ENCODE results near the gene OSBPL10.
"Not testable (repeated sequence)": the region's sequence is repeated elsewhere in the genome, so short reads cannot be mapped to it uniquely, and the experiment has no call there.

Gene OSBPL10

GRCh38 chr3:31993843-31994242 is 12.8 kb upstream of the OSBPL10 start:
- FAIRE-seq (no peak), DNase-seq (ENCODE audit: insufficient read length, low spot score) (no peak)
- TF ChIP-seq POU2F2 (IDR thresholded peaks at IDR 0.05; ENCODE audit: low read depth, low read length) (no peak), SPI1 (IDR thresholded peaks at IDR 0.05; ENCODE audit: low read depth, low read length) (no peak), POLR2A (IDR thresholded peaks at IDR 0.05; ENCODE audit: low read depth, low read length) (no peak), TAF1 (IDR thresholded peaks at IDR 0.05; ENCODE audit: low read depth, low read length) (no peak), POLR2AphosphoS5 (IDR thresholded peaks at IDR 0.05; ENCODE audit: low read depth, low read length) (no peak), PAX5 (IDR thresholded peaks at IDR 0.05; ENCODE audit: insufficient read depth, low read length, severe bottlenecking) (no peak)

- DNase-seq (ENCODE audit: insufficient read length, low spot score); FAIRE-seq: not testable (repeated sequence)
Observed at GRCh38 chr3:31992995-31993394, 11.9 kb upstream of the OSBPL10 start.

GRCh38 chr3:31988271-31988670 is 7.2 kb upstream of the OSBPL10 start:
- FAIRE-seq (no peak), DNase-seq (ENCODE audit: insufficient read length, low spot score) (no peak)
- TF ChIP-seq POU2F2 (IDR thresholded peaks at IDR 0.05; ENCODE audit: low read depth, low read length) (no peak), POLR2AphosphoS5 (IDR thresholded peaks at IDR 0.05; ENCODE audit: low read depth, low read length) (no peak), SPI1 (IDR thresholded peaks at IDR 0.05; ENCODE audit: low read depth, low read length) (no peak), TAF1 (IDR thresholded peaks at IDR 0.05; ENCODE audit: low read depth, low read length) (no peak), POLR2A (IDR thresholded peaks at IDR 0.05; ENCODE audit: low read depth, low read length) (no peak)

- FAIRE-seq: no peak
- DNase-seq (ENCODE audit: insufficient read length, low spot score): no peak
- TF ChIP-seq POU2F2 (IDR thresholded peaks at IDR 0.05; ENCODE audit: low read depth, low read length) (no peak), POLR2AphosphoS5 (IDR thresholded peaks at IDR 0.05; ENCODE audit: low read depth, low read length) (no peak), POLR2A (IDR thresholded peaks at IDR 0.05; ENCODE audit: low read depth, low read length) (no peak), SPI1 (IDR thresholded peaks at IDR 0.05; ENCODE audit: low read depth, low read length) (peak; percentile 40; the same call in 1 of the 2 replicates)
Observed at GRCh38 chr3:31985831-31986230, 4.8 kb upstream of the OSBPL10 start.

GRCh38 chr3:31984321-31984720 is 3.3 kb upstream of the OSBPL10 start:
- FAIRE-seq (no peak), DNase-seq (ENCODE audit: insufficient read length, low spot score) (no peak)
- no peak for TF ChIP-seq TAF1 (IDR thresholded peaks at IDR 0.05; ENCODE audit: low read depth, low read length)
- no peak for TF ChIP-seq POLR2A (IDR thresholded peaks at IDR 0.05; ENCODE audit: low read depth, low read length)
- TF ChIP-seq PAX5 (IDR thresholded peaks at IDR 0.05; ENCODE audit: insufficient read depth, low read length, severe bottlenecking): no peak
- TF ChIP-seq SPI1 (IDR thresholded peaks at IDR 0.05; ENCODE audit: low read depth, low read length): no peak
- no peak for TF ChIP-seq POU2F2 (IDR thresholded peaks at IDR 0.05; ENCODE audit: low read depth, low read length)

- TF ChIP-seq PAX5 (IDR thresholded peaks at IDR 0.05; ENCODE audit: insufficient read depth, low read length, severe bottlenecking): no peak
- no peak for TF ChIP-seq TAF1 (IDR thresholded peaks at IDR 0.05; ENCODE audit: low read depth, low read length)
- FAIRE-seq: no peak
- peak; percentile 30 for DNase-seq (ENCODE audit: insufficient read length, low spot score)
Observed at GRCh38 chr3:31980530-31981205, 394 bp downstream of the OSBPL10 start.

GRCh38 chr3:31979001-31979697 is 1.9 kb downstream of the OSBPL10 start:
- no peak for DNase-seq (ENCODE audit: insufficient read length, low spot score)
- TF ChIP-seq PAX5 (IDR thresholded peaks at IDR 0.05; ENCODE audit: insufficient read depth, low read length, severe bottlenecking) (no peak), SPI1 (IDR thresholded peaks at IDR 0.05; ENCODE audit: low read depth, low read length) (peak; percentile 72), POLR2AphosphoS5 (IDR thresholded peaks at IDR 0.05; ENCODE audit: low read depth, low read length) (no peak), POU2F2 (IDR thresholded peaks at IDR 0.05; ENCODE audit: low read depth, low read length) (no peak), TAF1 (IDR thresholded peaks at IDR 0.05; ENCODE audit: low read depth, low read length) (no peak), POLR2A (IDR thresholded peaks at IDR 0.05; ENCODE audit: low read depth, low read length) (no peak)
- FAIRE-seq: peak; percentile 72

- no peak for DNase-seq (ENCODE audit: insufficient read length, low spot score)
- TF ChIP-seq PAX5 (IDR thresholded peaks at IDR 0.05; ENCODE audit: insufficient read depth, low read length, severe bottlenecking): no peak
- no peak for TF ChIP-seq POLR2A (IDR thresholded peaks at IDR 0.05; ENCODE audit: low read depth, low read length)
- no peak for TF ChIP-seq POLR2AphosphoS5 (IDR thresholded peaks at IDR 0.05; ENCODE audit: low read depth, low read length)
- TF ChIP-seq SPI1 (IDR thresholded peaks at IDR 0.05; ENCODE audit: low read depth, low read length): no peak
- no peak for TF ChIP-seq TAF1 (IDR thresholded peaks at IDR 0.05; ENCODE audit: low read depth, low read length)
- TF ChIP-seq POU2F2 (IDR thresholded peaks at IDR 0.05; ENCODE audit: low read depth, low read length): no peak
- no peak for FAIRE-seq
Observed at GRCh38 chr3:31978553-31978952, 2.5 kb downstream of the OSBPL10 start.

- TF ChIP-seq POU2F2 (IDR thresholded peaks at IDR 0.05; ENCODE audit: low read depth, low read length): no peak
- TF ChIP-seq POLR2A (IDR thresholded peaks at IDR 0.05; ENCODE audit: low read depth, low read length): no peak
- TF ChIP-seq POLR2AphosphoS5 (IDR thresholded peaks at IDR 0.05; ENCODE audit: low read depth, low read length): no peak
- TF ChIP-seq PAX5 (IDR thresholded peaks at IDR 0.05; ENCODE audit: insufficient read depth, low read length, severe bottlenecking): no peak
- TF ChIP-seq SPI1 (IDR thresholded peaks at IDR 0.05; ENCODE audit: low read depth, low read length): no peak
- FAIRE-seq: no peak
Observed at GRCh38 chr3:31977736-31978135, 3.3 kb downstream of the OSBPL10 start.

GRCh38 chr3:31976302-31976701 is 4.8 kb downstream of the OSBPL10 start:
- TF ChIP-seq POLR2AphosphoS5 (IDR thresholded peaks at IDR 0.05; ENCODE audit: low read depth, low read length) (no peak), POLR2A (IDR thresholded peaks at IDR 0.05; ENCODE audit: low read depth, low read length) (no peak), PAX5 (IDR thresholded peaks at IDR 0.05; ENCODE audit: insufficient read depth, low read length, severe bottlenecking) (no peak), TAF1 (IDR thresholded peaks at IDR 0.05; ENCODE audit: low read depth, low read length) (no peak), POU2F2 (IDR thresholded peaks at IDR 0.05; ENCODE audit: low read depth, low read length) (no peak), SPI1 (IDR thresholded peaks at IDR 0.05; ENCODE audit: low read depth, low read length) (no peak)

More at GRCh38 chr3:31977736-31978135, 3.3 kb downstream of the OSBPL10 start:
- DNase-seq (ENCODE audit: insufficient read length, low spot score): no peak

More at GRCh38 chr3:31976302-31976701, 4.8 kb downstream of the OSBPL10 start:
- no peak for DNase-seq (ENCODE audit: insufficient read length, low spot score)
- no peak for FAIRE-seq
